Keratinocyte (primary cell): ENCODE measurements around the gene USP44.

ENCODE experiments used
- EZH2 ChIP-seq: IDR thresholded peaks from one replicate; pipeline ENCODE4 v1.6.1; 2012; ENCODE audit warnings: inconsistent platforms, mild to moderate bottlenecking, low read length, moderate library complexity
- TF ChIP-seq, protein P1 (sequence below), 3 experiments: IDR thresholded peaks in 1 of 3; conservative IDR thresholded peaks in 1 of 3; optimal IDR thresholded peaks in 1 of 3; 2 replicates in 2 of 3; 3 replicates in 1 of 3; pipeline versions ENCODE3 to v1.5.1; 2011; ENCODE audit warnings: low read length in 3 of 3, mild to moderate bottlenecking in 3 of 3, moderate library complexity in 2 of 3, control low read depth in 1 of 3, inconsistent platforms in 1 of 3; ENCODE audit not compliant: insufficient read depth in 2 of 3; ENCODE audit errors: extremely low read depth in 1 of 3

DNA sequence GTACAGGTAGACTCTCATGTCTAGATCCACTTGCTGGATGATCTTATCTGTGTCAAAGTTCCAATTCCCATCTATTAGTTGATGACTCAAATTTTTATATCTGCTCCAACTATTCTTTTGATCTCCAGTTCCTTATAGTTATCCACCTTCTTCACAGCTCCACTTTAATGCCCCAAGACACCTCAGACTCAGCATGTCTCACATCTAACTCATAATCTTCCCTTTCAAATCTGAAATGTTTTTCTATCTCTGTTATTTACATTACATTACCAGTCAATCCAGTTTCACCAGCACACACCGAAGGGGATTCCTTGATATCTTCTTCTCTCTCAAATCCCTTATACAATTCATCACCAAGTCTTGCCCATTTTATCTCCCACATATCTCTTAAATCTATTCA, 81.0 kb downstream of the USP44 start:
- TF ChIP-seq, protein P1, sequence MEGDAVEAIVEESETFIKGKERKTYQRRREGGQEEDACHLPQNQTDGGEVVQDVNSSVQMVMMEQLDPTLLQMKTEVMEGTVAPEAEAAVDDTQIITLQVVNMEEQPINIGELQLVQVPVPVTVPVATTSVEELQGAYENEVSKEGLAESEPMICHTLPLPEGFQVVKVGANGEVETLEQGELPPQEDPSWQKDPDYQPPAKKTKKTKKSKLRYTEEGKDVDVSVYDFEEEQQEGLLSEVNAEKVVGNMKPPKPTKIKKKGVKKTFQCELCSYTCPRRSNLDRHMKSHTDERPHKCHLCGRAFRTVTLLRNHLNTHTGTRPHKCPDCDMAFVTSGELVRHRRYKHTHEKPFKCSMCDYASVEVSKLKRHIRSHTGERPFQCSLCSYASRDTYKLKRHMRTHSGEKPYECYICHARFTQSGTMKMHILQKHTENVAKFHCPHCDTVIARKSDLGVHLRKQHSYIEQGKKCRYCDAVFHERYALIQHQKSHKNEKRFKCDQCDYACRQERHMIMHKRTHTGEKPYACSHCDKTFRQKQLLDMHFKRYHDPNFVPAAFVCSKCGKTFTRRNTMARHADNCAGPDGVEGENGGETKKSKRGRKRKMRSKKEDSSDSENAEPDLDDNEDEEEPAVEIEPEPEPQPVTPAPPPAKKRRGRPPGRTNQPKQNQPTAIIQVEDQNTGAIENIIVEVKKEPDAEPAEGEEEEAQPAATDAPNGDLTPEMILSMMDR (optimal IDR thresholded peaks at IDR 0.05 in 1 of 3, IDR thresholded peaks at IDR 0.05 in 1 of 3, conservative IDR thresholded peaks at IDR 0.05 in 1 of 3; ENCODE audit: extremely low read depth in 1 of 3, insufficient read depth in 2 of 3, low read length in 3 of 3) = no peak
- TF ChIP-seq EZH2 = no peak
